GM23338 (cell line): Measurements from ENCODE around the gene UGT1A1. TPM values are rescaled to one million over a fixed set of nuclear protein-coding genes. Genes with fewer than 3 reads are reported as not detected.

Source experiments
- ATAC-seq: fragments of 200-7000 bp; cut with Tn5 transposase; 3 replicates; pipeline ENCODE4 v1.9.1; 2020
- DNase-seq: peaks from one replicate; pipeline ENCODE4 v3.0.0-alpha.2; 2015; ENCODE audit warnings: low spot score
- H2AFZ ChIP-seq: fragments of 200-600 bp; sonication (generic); 2 replicates; pipeline ENCODE4 v1.8.0; 2016; ENCODE audit warnings: antibody characterized with exemption, mild to moderate bottlenecking, moderate library complexity
- H3F3A ChIP-seq: fragments of 200-600 bp; sonication (generic); replicated peaks from 2 replicates; pipeline ENCODE4 v1.8.0; 2017; ENCODE audit warnings: antibody characterized with exemption, mixed run types, low read depth
- H3K27ac ChIP-seq: fragments of 200-600 bp; sonication (generic); 2 replicates; pipeline ENCODE4 v1.6.1; 2016; ENCODE audit warnings: low read depth
- H3K27me3 ChIP-seq: fragments of 200-600 bp; sonication (generic); 2 replicates; pipeline ENCODE4 v1.8.0; 2016; ENCODE audit warnings: mild to moderate bottlenecking, mixed run types, moderate library complexity; ENCODE audit not compliant: insufficient read depth
- H3K36me3 ChIP-seq: fragments of 200-600 bp; sonication (generic); 2 replicates; pipeline ENCODE4 v1.8.0; 2016; ENCODE audit warnings: mild to moderate bottlenecking; ENCODE audit not compliant: insufficient read depth
- H3K4me1 ChIP-seq: fragments of 200-600 bp; sonication (generic); 2 replicates; pipeline ENCODE4 v1.8.0; 2016; ENCODE audit warnings: mild to moderate bottlenecking, moderate library complexity; ENCODE audit not compliant: insufficient read depth
- H3K4me2 ChIP-seq: fragments of 200-600 bp; sonication (generic); 2 replicates; pipeline ENCODE4 v1.7.1; 2017; ENCODE audit warnings: mixed run types
- H3K4me3 ChIP-seq: fragments of 200-600 bp; sonication (generic); 2 replicates; pipeline ENCODE4 v1.6.1; 2016; ENCODE audit warnings: mixed run types
- H3K79me2 ChIP-seq: fragments of 200-600 bp; sonication (generic); replicated peaks from 2 replicates; pipeline ENCODE4 v1.8.0; 2017; ENCODE audit warnings: mild to moderate bottlenecking; ENCODE audit not compliant: insufficient read depth
- H3K9me2 ChIP-seq: fragments of 200-600 bp; sonication (generic); 2 replicates; pipeline ENCODE4 v1.8.0; 2017; ENCODE audit not compliant: insufficient read depth
- H4K20me1 ChIP-seq: fragments of 200-600 bp; sonication (generic); replicated peaks from 2 replicates; pipeline ENCODE4 v1.8.0; 2017; ENCODE audit warnings: mild to moderate bottlenecking; ENCODE audit not compliant: insufficient read depth
- H3K27ac Mint-ChIP-seq: 2 replicates; pipeline ENCODE4 v1.8.0; 2020; ENCODE audit warnings: inconsistent platforms, mild to moderate bottlenecking, moderate library complexity, mixed read lengths
- H3K27me3 Mint-ChIP-seq: 3 replicates; pipeline ENCODE4 v1.8.0; 2022; ENCODE audit warnings: low read depth, mild to moderate bottlenecking, moderate library complexity, mixed read lengths, inconsistent platforms; ENCODE audit not compliant: insufficient read depth, poor library complexity
- H3K36me3 Mint-ChIP-seq: 3 replicates; pipeline ENCODE4 v1.8.0; 2021; ENCODE audit warnings: low read depth, mild to moderate bottlenecking, inconsistent platforms, moderate library complexity, mixed read lengths
- H3K4me1 Mint-ChIP-seq: 3 replicates; pipeline ENCODE4 v1.8.0; 2020; ENCODE audit warnings: mild to moderate bottlenecking, inconsistent platforms, mixed read lengths
- H3K4me3 Mint-ChIP-seq: 3 replicates; pipeline ENCODE4 v1.8.0; 2021; ENCODE audit warnings: moderate library complexity, mild to moderate bottlenecking, inconsistent platforms, mixed read lengths
- H3K9me3 Mint-ChIP-seq: 3 replicates; pipeline ENCODE4 v1.8.0; 2020; ENCODE audit warnings: moderate library complexity, mild to moderate bottlenecking, inconsistent platforms, mixed read lengths
- CREB1 ChIP-seq: fragments of 250-450 bp; sonication (Bioruptor Pico); IDR thresholded peaks from 2 replicates; pipeline ENCODE4 v1.5.0; 2020; ENCODE audit warnings: low read depth, mild to moderate bottlenecking, moderate library complexity
- CTCF ChIP-seq, 2 experiments: fragments of 200-600 bp in 1 of 2; sonication (generic) in 1 of 2; conservative IDR thresholded peaks; 2 replicates each; pipeline versions ENCODE4 v1.5.1 to v1.6.1; 2016 to 2017; ENCODE audit warnings: antibody characterized with exemption in 2 of 2, low read depth in 2 of 2, mild to moderate bottlenecking in 2 of 2, moderate library complexity in 1 of 2
- ETS1 ChIP-seq: IDR thresholded peaks from 2 replicates; pipeline ENCODE4 v1.6.1; 2016; ENCODE audit warnings: antibody characterized with exemption
- EZH2 ChIP-seq: fragments of 200-600 bp; sonication (generic); IDR thresholded peaks from one replicate; pipeline ENCODE4 v1.8.0; 2017; ENCODE audit warnings: antibody characterized with exemption, mild to moderate bottlenecking, low read depth; ENCODE audit not compliant: unreplicated experiment
- EZH2phosphoT487 ChIP-seq: fragments of 200-600 bp; sonication (generic); IDR thresholded peaks from one replicate; pipeline ENCODE4 v1.8.1; 2018; ENCODE audit warnings: antibody characterized with exemption; ENCODE audit not compliant: unreplicated experiment
- JUNB ChIP-seq: IDR thresholded peaks from one replicate; pipeline ENCODE4 v1.6.1; 2016; ENCODE audit warnings: antibody characterized with exemption; ENCODE audit not compliant: unreplicated experiment
- NANOG ChIP-seq: IDR thresholded peaks from 2 replicates; pipeline ENCODE4 v1.6.1; 2016; ENCODE audit warnings: antibody characterized with exemption, borderline replicate concordance
- REST ChIP-seq: IDR thresholded peaks from one replicate; pipeline ENCODE4 v1.6.1; 2018; ENCODE audit warnings: antibody characterized with exemption; ENCODE audit not compliant: unreplicated experiment
- STAT1 ChIP-seq: IDR thresholded peaks from one replicate; pipeline ENCODE4 v1.6.1; 2016; ENCODE audit warnings: antibody characterized with exemption; ENCODE audit not compliant: unreplicated experiment
- ZNF114 ChIP-seq: fragments of 250-450 bp; sonication (Bioruptor Pico); IDR thresholded peaks from 2 replicates; pipeline ENCODE4 v1.5.0; 2020; ENCODE audit warnings: mild to moderate bottlenecking, moderate library complexity
- ZNF331 ChIP-seq: fragments of 250-450 bp; sonication (Bioruptor Pico); IDR thresholded peaks from 2 replicates; pipeline ENCODE4 v1.5.0; 2020; ENCODE audit warnings: low read depth, mild to moderate bottlenecking, moderate library complexity
- ZNF462 ChIP-seq: fragments of 250-450 bp; sonication (Bioruptor Pico); IDR thresholded peaks from 2 replicates; pipeline ENCODE4 v1.5.0; 2020; ENCODE audit warnings: mild to moderate bottlenecking, moderate library complexity
- polyA plus RNA-seq: library from polyadenylated mRNA; unstranded; fragments of >200 nt; fragmentation: Nextera tagmentation; extraction: Ambion mirVana; gene quantifications from 2 replicates; pipeline ENCODE4 v1.2.1, GENCODE V29; 2016
- total RNA-seq: library from RNA; depleted of rRNA; stranded (reverse); fragments of >200 nt; shearing (Covaris generic); gene quantifications from 2 replicates; pipeline ENCODE4 v1.2.3, GENCODE V29; 2014

UGT1A1 gene
- total and polyA plus RNA-seq, 2 experiments from 2014 or later, result not detected

GRCh38 chr2:233800208-233800607 lies 40.1 kb downstream of the UGT1A1 start (continued):
- no peak for TF ChIP-seq ZNF462 (CRISPR knock-in tag)

GRCh38 chr2:233801357-233802131 lies 41.5 kb downstream of the UGT1A1 start:
- Mint-ChIP-seq H3K27me3 (peaks cover 3% of the 10 kb centered on the region), H3K4me1 (no peaks in the 10 kb centered on the region), H3K36me3 (no peaks in the 10 kb centered on the region; the same call in 2 of the 3 replicates), H3K9me3 (peaks cover 19% of the 10 kb centered on the region), H3K27ac (no peak overlapping the region), H3K4me3 (no peak overlapping the region)
- no peak overlapping the region for H3K4me2 ChIP-seq
- DNase-seq (no peak), ATAC-seq (no peak)
- H4K20me1 ChIP-seq, result no peaks in the 10 kb centered on the region
- H2AFZ ChIP-seq, result no peak overlapping the region
- H3K36me3 ChIP-seq, result no peaks in the 10 kb centered on the region
- no peaks in the 10 kb centered on the region for H3K4me1 ChIP-seq
- H3K27me3 ChIP-seq, result no peaks in the 10 kb centered on the region
- no peaks in the 10 kb centered on the region for H3K79me2 ChIP-seq
- no peak overlapping the region for H3K4me3 ChIP-seq
- H3K9me2 ChIP-seq, result no peaks in the 10 kb centered on the region
- H3F3A ChIP-seq, result no peaks in the 10 kb centered on the region
- H3K27ac ChIP-seq, result no peak overlapping the region
- TF ChIP-seq STAT1, result no peak
- no peak for TF ChIP-seq NANOG
- TF ChIP-seq REST, result no peak
- TF ChIP-seq EZH2, result no peak
- TF ChIP-seq ZNF114, result no peak
- TF ChIP-seq JUNB, result no peak
- no peak for TF ChIP-seq ZNF331 (CRISPR knock-in tag)
- TF ChIP-seq CREB1 (CRISPR knock-in tag), result no peak
- TF ChIP-seq EZH2phosphoT487, result no peak
- TF ChIP-seq ETS1, result no peak
- no peak for TF ChIP-seq CTCF (conservative IDR thresholded peaks at IDR 0.05; ENCODE audit: low read depth in 2 of 2)
